NT2/D1 (cell line): Measurements from ENCODE around the gene LCN1.

Experiments
- SUZ12 ChIP-seq: IDR thresholded peaks from 2 replicates; pipeline ENCODE4 v1.6.1; 2011; ENCODE audit not compliant: insufficient read length, insufficient read depth; ENCODE audit errors: extremely low read depth
- YY1 ChIP-seq: IDR thresholded peaks from 2 replicates; pipeline ENCODE4 v1.6.1; 2011; ENCODE audit not compliant: insufficient read length, insufficient read depth
- ZNF274 ChIP-seq: IDR thresholded peaks from 2 replicates; pipeline ENCODE4 v1.6.1; 2011; ENCODE audit warnings: mild to moderate bottlenecking, low read depth, low read length

DNA sequence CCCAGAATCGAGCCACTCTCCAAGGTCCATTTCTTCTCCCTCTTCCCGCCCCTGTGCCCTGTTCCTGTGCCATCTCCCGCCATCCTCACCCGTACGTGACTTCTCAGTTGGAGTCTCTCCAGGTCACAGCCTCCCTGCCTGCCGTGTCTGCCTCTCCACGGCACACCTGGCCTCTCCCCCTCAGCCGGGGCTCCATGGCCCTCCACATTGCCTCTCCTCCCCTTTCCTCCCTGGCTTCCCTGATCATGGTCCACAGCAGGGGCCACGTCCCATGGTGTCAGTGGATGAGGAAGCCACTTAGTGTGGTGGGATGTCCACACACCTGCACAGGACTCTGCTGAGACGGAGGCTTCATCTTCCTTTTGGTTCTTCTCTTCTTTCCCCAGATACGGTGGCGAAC, 42.6 kb downstream of the LCN1 start:
- TF ChIP-seq ZNF274 (no peak), YY1 (no peak), SUZ12 (no peak)
